Liver (tissue), 9 donors: Measurements from ENCODE around the gene RAB37. TPM values are rescaled to one million over a fixed set of nuclear protein-coding genes. Genes with fewer than 3 reads are reported as not detected.

Source experiments
- DNase-seq: peaks from one replicate; pipeline ENCODE4 v3.0.0-alpha.2; 2017; ENCODE audit warnings: low spot score
- H3K27ac ChIP-seq, 2 donors: one replicate each; pipeline ENCODE4 v1.7.0; 2013; ENCODE audit warnings: inconsistent platforms in 2 of 2, low read length in 2 of 2, control low read depth in 1 of 2, low read depth in 1 of 2, mild to moderate bottlenecking in 1 of 2
- H3K27me3 ChIP-seq, 4 donors: one replicate each; pipeline versions ENCODE4 v1.6.1 to v1.7.0; 2013; ENCODE audit warnings: low read length in 3 of 4, inconsistent platforms in 1 of 4, mild to moderate bottlenecking in 1 of 4, moderate library complexity in 1 of 4; ENCODE audit not compliant: control insufficient read depth in 4 of 4, insufficient read depth in 4 of 4
- H3K36me3 ChIP-seq, 4 donors: one replicate each; pipeline versions ENCODE4 v1.6.1 to v1.7.0; 2013; ENCODE audit warnings: low read length in 3 of 4, mild to moderate bottlenecking in 3 of 4, low read depth in 1 of 4, moderate library complexity in 1 of 4; ENCODE audit not compliant: control insufficient read depth in 4 of 4, insufficient read depth in 3 of 4
- H3K4me1 ChIP-seq, 4 donors: one replicate each; pipeline versions ENCODE4 v1.6.1 to v1.7.0; 2013; ENCODE audit warnings: low read length in 3 of 4, mild to moderate bottlenecking in 3 of 4, moderate library complexity in 1 of 4; ENCODE audit not compliant: control insufficient read depth in 4 of 4, insufficient read depth in 4 of 4
- H3K4me3 ChIP-seq, 3 donors: one replicate each; pipeline versions ENCODE4 v1.6.1 to v1.7.0; 2013; ENCODE audit warnings: low read length in 3 of 3, control low read depth in 1 of 3, low read depth in 1 of 3, mild to moderate bottlenecking in 1 of 3
- H3K9ac ChIP-seq, 2 donors: one replicate each; pipeline ENCODE4 v1.7.0; 2013; ENCODE audit warnings: low read length in 2 of 2, mild to moderate bottlenecking in 2 of 2, moderate library complexity in 2 of 2, control low read depth in 1 of 2, low read depth in 1 of 2
- H3K9me3 ChIP-seq, 4 donors: one replicate each; pipeline versions ENCODE4 v1.6.1 to v1.7.0; 2013; ENCODE audit warnings: low read length in 3 of 4; ENCODE audit not compliant: control insufficient read depth in 4 of 4
- CTCF ChIP-seq: fragments of 150-350 bp; IDR thresholded peaks from 2 replicates; pipeline ENCODE4 v1.5.1; 2017; ENCODE audit warnings: improper control_type of control experiment, low read depth, low read length; ENCODE audit not compliant: missing input control
- EGR1 ChIP-seq, 2 donors: IDR thresholded peaks; 2 replicates each; pipeline ENCODE4 v1.6.1; 2016 to 2018; ENCODE audit warnings: antibody characterized with exemption in 2 of 2, low read depth in 2 of 2
- FOXA1 ChIP-seq: IDR thresholded peaks from 2 replicates; pipeline ENCODE4 v1.6.1; 2016; ENCODE audit warnings: antibody characterized with exemption
- HNF4G ChIP-seq: IDR thresholded peaks from 2 replicates; pipeline ENCODE4 v1.6.1; 2016; ENCODE audit warnings: antibody characterized with exemption
- JUND ChIP-seq, 2 donors: IDR thresholded peaks; 2 replicates each; pipeline ENCODE4 v1.6.1; 2016; ENCODE audit warnings: antibody characterized with exemption in 2 of 2
- MAX ChIP-seq: IDR thresholded peaks from 2 replicates; pipeline ENCODE4 v1.6.1; 2016; ENCODE audit warnings: antibody characterized with exemption
- NR2F2 ChIP-seq: IDR thresholded peaks from 2 replicates; pipeline ENCODE4 v1.6.1; 2016; ENCODE audit warnings: antibody characterized with exemption
- RAD21 ChIP-seq, 2 donors: IDR thresholded peaks; 2 replicates each; pipeline ENCODE4 v1.6.1; 2016; ENCODE audit warnings: antibody characterized with exemption in 2 of 2, mild to moderate bottlenecking in 2 of 2
- REST ChIP-seq: IDR thresholded peaks from 2 replicates; pipeline ENCODE4 v1.6.1; 2016; ENCODE audit warnings: antibody characterized with exemption, mild to moderate bottlenecking
- RXRA ChIP-seq, 2 donors: IDR thresholded peaks; 2 replicates each; pipeline ENCODE4 v1.6.1; 2017 to 2018; ENCODE audit warnings: antibody characterized with exemption in 2 of 2, mild to moderate bottlenecking in 1 of 2
- SP1 ChIP-seq: IDR thresholded peaks from 2 replicates; pipeline ENCODE4 v1.6.1; 2018; ENCODE audit warnings: antibody characterized with exemption, mild to moderate bottlenecking
- WGBS: extraction: QIAGEN DNeasy Blood & Tissue Kit; methylation state at CpG from one replicate; pipeline ENCODE4 v1.1.7; 2013; 5-methylcytosine and 5-hydroxymethylcytosine counted together
- polyA plus RNA-seq, 2 donors: library from polyadenylated mRNA; stranded (reverse) in 1 of 2; unstranded in 1 of 2; fragments of 200-250 nt in 1 of 2; fragments of >200 nt in 1 of 2; fragmentation: Nextera tagmentation in 1 of 2; extraction: Ambion mirVana in 1 of 2; gene quantifications; one replicate each; pipeline versions ENCODE4 v1.2.1 to v1.2.3, GENCODE V29; 2013 to 2015
- total RNA-seq, 2 donors: library from RNA; depleted of rRNA; stranded (reverse); fragments of >200 nt; gene quantifications; one replicate each; pipeline ENCODE4 v1.2.3, GENCODE V29; 2014
- TF ChIP-seq, protein P1 (sequence below): IDR thresholded peaks from 2 replicates; pipeline ENCODE4 v1.6.1; 2016; ENCODE audit warnings: antibody characterized with exemption
- donor health status: healthy.
- donor health status: healthy.
- donor health status: healthy.
- donor health status: healthy.
- donor health status: healthy.

RAB37 gene
- total and polyA plus RNA-seq, 4 donors = 5.1 to 8.8 (median 5.6) TPM

- no peak for DNase-seq
- H3K36me3 ChIP-seq = no peaks in the 10 kb centered on the region
- WGBS = 79% methylated on average over 6 of the region's 6 CpGs
- TF ChIP-seq SP1 (no peak), MAX (no peak), RAD21 (IDR thresholded peaks at IDR 0.05) (no peak)
- TF ChIP-seq, protein P1, sequence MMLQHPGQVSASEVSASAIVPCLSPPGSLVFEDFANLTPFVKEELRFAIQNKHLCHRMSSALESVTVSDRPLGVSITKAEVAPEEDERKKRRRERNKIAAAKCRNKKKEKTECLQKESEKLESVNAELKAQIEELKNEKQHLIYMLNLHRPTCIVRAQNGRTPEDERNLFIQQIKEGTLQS = no peak
- H3K9me3 ChIP-seq = no peaks in the 10 kb centered on the region
- no peak overlapping the region for H3K4me3 ChIP-seq
- H3K4me1 ChIP-seq = peaks cover 14 to 42% (median 27%) of the 10 kb centered on the region in 4 donors
- H3K9ac ChIP-seq = no peak overlapping the region
- H3K27ac ChIP-seq = no peak overlapping the region
- no peaks in the 10 kb centered on the region for H3K27me3 ChIP-seq
Observed at GRCh38 chr17:74740173-74740572, 3.1 kb downstream of the RAB37 start.

DNA sequence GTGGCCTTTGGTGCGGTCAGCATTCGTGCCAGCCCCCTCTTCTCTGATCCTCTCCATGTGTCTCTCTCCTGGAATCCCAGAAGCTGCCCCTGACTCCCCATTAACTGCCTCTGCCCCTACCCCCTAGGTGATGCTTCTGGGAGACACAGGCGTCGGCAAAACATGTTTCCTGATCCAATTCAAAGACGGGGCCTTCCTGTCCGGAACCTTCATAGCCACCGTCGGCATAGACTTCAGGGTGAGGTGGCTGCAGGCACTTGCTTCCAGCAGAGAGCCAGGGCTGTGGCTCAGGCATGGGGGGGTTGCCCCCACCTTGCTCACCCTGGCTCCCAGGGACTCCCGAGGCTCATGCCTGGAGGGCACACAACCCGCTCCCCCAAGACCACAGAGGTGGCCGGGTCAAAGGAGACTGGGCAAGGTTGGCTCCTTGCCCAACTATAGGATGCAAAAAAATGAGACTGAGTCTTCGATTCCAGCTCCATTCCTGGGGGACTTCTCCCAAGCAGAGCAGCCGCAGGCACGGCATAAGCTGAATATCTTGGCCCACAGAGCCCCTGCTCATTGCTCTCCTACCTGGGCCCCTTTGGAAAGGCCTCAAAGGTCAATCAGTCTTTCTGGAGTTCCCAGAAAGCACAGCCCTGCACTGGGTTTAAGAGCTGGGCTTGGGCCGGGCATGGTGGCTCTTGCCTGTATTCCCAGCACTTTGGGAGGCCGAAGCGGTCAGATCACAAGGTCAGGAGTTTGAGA lies 3.8 kb downstream of the RAB37 start:
- H3K27ac ChIP-seq = no peak overlapping the region
- H3K36me3 ChIP-seq = no peaks in the 10 kb centered on the region
- H3K4me3 ChIP-seq = no peak overlapping the region
- no peaks in the 10 kb centered on the region for H3K9me3 ChIP-seq
- no peaks in the 10 kb centered on the region for H3K27me3 ChIP-seq
- no peak overlapping the region for H3K9ac ChIP-seq
- no peak for TF ChIP-seq EGR1 (IDR thresholded peaks at IDR 0.05; ENCODE audit: low read depth in 2 of 2)
- no peak for TF ChIP-seq CTCF
- no peak for TF ChIP-seq JUND (IDR thresholded peaks at IDR 0.05)
- TF ChIP-seq REST = no peak
- no peak for TF ChIP-seq MAX
- no peak for TF ChIP-seq RXRA (IDR thresholded peaks at IDR 0.05)
- TF ChIP-seq, protein P1 = no peak
- no peak for TF ChIP-seq SP1
- TF ChIP-seq RAD21 (IDR thresholded peaks at IDR 0.05) = no peak
- no peak for TF ChIP-seq HNF4G
- no peak for TF ChIP-seq NR2F2
- no peak for TF ChIP-seq FOXA1
- WGBS = 89% methylated on average over 17 of the region's 17 CpGs
- peaks cover 15 to 47% (median 27%) of the 10 kb centered on the region in 4 donors for H3K4me1 ChIP-seq
- DNase-seq = no peak
